Lower leg skin (tissue), 3 donors: ENCODE results near the gene KRTAP10-6.

Source experiments
- POLR2A ChIP-seq, 2 donors: fragments of 450-650 bp; IDR thresholded peaks; one replicate each; pipeline ENCODE4 v1.6.1; 2016 to 2017; ENCODE audit warnings: antibody characterized with exemption in 2 of 2, mild to moderate bottlenecking in 1 of 2, moderate library complexity in 1 of 2
- TF ChIP-seq, protein P1 (sequence below), 3 donors: fragments of 450-650 bp; IDR thresholded peaks; one replicate each; pipeline ENCODE4 v1.5.1; 2016; ENCODE audit warnings: antibody characterized with exemption in 3 of 3, mild to moderate bottlenecking in 3 of 3, moderate library complexity in 2 of 3

DNA sequence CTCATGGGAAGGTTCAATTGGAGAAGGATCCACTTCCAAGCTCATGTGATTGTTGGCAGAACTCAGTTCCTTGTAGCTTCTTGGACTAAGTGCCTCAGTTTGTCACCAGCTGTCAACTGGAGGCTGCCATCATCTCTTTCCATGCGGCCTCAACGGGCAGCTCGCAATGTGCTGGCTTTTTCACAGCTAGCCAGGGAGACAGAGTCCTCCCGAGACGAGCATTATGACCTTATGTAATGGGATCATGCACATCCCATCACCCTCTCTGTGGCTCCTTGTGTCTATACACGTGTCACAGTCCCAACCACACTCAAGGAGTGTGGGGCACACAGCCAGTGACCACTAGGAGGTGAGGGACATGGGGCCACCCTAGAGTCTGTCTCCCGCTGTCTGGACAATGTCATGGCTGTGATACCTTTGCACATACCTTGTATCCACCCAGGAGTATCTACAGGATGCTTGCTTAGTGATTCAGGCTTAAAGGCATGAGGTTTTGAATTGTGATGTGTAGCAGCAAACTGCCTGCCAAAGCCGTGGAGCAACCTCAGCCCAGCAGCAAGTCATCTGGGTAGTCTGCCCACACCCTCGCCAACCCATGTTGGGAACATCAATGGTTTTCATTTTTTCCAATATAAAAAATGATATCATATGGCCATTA lies 3.9 kb upstream of the KRTAP10-6 start:
- TF ChIP-seq, protein P1, sequence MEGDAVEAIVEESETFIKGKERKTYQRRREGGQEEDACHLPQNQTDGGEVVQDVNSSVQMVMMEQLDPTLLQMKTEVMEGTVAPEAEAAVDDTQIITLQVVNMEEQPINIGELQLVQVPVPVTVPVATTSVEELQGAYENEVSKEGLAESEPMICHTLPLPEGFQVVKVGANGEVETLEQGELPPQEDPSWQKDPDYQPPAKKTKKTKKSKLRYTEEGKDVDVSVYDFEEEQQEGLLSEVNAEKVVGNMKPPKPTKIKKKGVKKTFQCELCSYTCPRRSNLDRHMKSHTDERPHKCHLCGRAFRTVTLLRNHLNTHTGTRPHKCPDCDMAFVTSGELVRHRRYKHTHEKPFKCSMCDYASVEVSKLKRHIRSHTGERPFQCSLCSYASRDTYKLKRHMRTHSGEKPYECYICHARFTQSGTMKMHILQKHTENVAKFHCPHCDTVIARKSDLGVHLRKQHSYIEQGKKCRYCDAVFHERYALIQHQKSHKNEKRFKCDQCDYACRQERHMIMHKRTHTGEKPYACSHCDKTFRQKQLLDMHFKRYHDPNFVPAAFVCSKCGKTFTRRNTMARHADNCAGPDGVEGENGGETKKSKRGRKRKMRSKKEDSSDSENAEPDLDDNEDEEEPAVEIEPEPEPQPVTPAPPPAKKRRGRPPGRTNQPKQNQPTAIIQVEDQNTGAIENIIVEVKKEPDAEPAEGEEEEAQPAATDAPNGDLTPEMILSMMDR (IDR thresholded peaks at IDR 0.05) = no peak
- TF ChIP-seq POLR2A (IDR thresholded peaks at IDR 0.05) = no peak
